PC-9 (cell line): ENCODE results near the gene EPHA4.

Experiments used
- CTCF ChIP-seq: fragments of 200-600 bp; sonication (generic); conservative IDR thresholded peaks from 2 replicates; pipeline ENCODE4 v1.6.1; 2017; ENCODE audit warnings: mixed run types, antibody characterized with exemption, mild to moderate bottlenecking, moderate library complexity
- EZH2 ChIP-seq: fragments of 200-600 bp; sonication (generic); IDR thresholded peaks from 2 replicates; pipeline ENCODE4 v1.8.0; 2017; ENCODE audit warnings: antibody characterized with exemption, low read depth

- TF ChIP-seq CTCF: no peak
- no peak for TF ChIP-seq EZH2
Measured at GRCh38 chr2:221484761-221485502, 87.2 kb downstream of the EPHA4 start.
